Adipose tissue (tissue), 3 donors: ENCODE results near the gene RPS19BP1. TPM values are rescaled to one million over a fixed set of nuclear protein-coding genes. Genes with fewer than 3 reads are reported as not detected.
"Not testable (repeated sequence)": the region's sequence is repeated elsewhere in the genome, so short reads cannot be mapped to it uniquely, and the experiment has no call there.

Experiments used
- H3K27ac ChIP-seq: one replicate; pipeline ENCODE4 v1.5.1; 2013; ENCODE audit warnings: low read depth, low read length
- WGBS, 3 donors: extraction: QIAGEN DNeasy Blood & Tissue Kit; methylation state at CpG; one replicate each; pipeline ENCODE4 v1.1.7; 2013; 5-methylcytosine and 5-hydroxymethylcytosine counted together
- polyA plus RNA-seq, 3 donors: library from polyadenylated mRNA; stranded (reverse); fragments of 200-250 nt; gene quantifications; one replicate each; pipeline ENCODE4 v1.2.3, GENCODE V29; 2013
- donor health status: healthy with polysubstance abuse.
- donor health status: Bipolar disorder and iron deficiency.
- donor health status: healthy.

RPS19BP1 gene
- polyA plus RNA-seq, 3 donors: 123 to 166 (median 153) TPM

GRCh38 chr22:39520226-39521105 is 12.1 kb downstream of the RPS19BP1 start, which contains the start of gene ATF4:
Gene ATF4 (plus strand): TSS chr22:39520562. CDS start chr22:39521446, 884 bp downstream.
- peak within 1 kb of the TSS; percentile 98 for H3K27ac ChIP-seq
- 0% methylated on average over 76 to 86 of the region's 86 CpGs for WGBS, 3 donors

DNA sequence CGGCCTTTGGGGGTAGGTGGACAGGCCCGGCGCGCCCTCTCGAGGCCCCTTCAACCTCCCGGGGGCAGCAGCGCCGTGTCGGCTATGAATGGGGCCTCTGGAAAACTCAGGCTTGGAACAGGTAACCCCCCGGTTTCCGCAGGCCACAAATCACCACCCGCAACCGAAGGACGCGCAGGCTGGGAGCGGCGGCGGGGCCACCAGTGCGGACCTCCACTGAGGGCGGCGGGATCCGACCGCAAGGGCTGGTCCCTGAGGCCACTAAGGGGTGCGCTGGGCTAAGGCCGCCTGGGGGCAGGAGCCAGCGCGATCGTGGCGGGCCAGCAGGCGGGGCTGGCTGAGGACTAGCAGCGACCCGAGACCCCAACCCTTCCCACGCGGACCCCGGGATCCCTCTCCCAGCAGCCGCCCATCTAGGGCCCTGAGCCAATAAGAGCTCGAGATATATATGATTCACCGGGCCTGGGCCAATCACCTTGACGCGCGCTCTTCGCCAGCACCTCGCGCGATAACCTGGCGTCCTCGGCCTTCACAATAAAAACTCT is 12.8 kb downstream of the RPS19BP1 start:
- H3K27ac ChIP-seq: peak overlapping the region; percentile 98
- 0 to 1% (median 0%) methylated on average over 45 to 47 of the region's 47 CpGs for WGBS, 3 donors

DNA sequence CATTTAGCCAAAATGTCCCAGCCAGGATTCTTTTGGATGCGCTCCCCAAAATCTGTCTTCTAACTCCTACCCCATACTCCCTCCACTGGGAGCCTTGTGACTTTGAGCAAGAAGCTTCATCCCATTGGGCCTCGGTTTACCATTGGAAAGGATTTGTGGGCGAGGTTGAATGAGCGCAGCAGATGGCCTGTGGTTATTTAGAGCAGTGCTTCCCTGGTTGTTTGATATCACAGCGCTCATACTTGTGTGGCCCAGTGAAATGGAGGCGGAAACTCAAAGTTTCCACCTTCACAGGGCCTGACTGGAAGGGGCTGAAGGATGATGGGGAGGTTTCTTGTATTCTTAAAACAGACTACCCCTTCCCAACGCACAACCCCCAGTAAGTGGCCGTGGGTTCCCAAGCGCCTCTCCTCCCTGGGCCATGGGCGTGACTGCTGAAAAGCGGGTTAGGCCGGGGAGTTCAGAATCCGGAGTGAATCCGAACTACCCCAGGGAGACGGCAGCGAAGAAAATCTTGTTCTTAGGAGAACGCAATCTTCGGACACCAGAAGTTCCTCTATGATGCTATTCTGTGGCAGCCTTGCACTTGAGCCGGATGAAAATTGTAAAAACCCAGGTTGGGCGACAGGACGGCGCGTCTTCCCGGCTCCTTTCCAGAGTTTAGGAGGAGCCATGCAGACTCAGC is 13.4 kb downstream of the RPS19BP1 start:
- H3K27ac ChIP-seq: no peak overlapping the region
- WGBS, 3 donors: 9 to 10% (median 10%) methylated on average over 24 of the region's 24 CpGs

DNA sequence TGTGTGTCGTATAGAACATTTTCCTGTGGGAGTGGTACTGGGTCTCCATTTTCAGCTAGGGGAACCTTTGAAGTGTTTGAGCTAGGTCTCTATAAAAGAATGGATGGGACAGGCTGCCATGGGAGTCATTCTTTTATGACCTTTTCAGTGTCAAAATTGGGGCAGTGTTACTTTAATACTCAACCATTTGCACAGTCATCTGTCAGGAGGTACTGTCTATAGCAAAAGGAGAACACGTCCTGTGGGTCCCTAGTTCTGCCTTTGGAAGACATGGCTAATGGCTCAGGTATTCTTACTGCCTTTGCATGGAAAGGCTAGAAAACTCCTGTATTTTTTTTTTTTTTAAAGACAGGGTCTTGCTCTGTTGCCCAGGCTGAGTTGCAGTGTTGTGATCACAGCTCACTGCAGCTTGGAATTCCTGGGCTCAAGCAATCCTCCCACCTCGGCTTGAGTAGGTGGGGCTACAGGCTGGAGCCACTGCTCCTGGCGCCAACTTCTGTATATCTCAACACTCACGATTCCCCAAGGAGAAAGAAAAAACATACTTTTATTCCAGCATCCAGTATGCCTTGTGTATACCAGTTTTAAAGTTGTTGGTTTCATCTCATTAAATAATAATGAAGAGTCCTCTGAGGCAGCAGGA is 14.3 kb downstream of the RPS19BP1 start:
- H3K27ac ChIP-seq: no peak overlapping the region
- WGBS, 3 donors: 48 to 63% (median 54%) methylated on average over 5 of the region's 5 CpGs

- no peak overlapping the region for H3K27ac ChIP-seq
- 59 to 84% (median 74%) methylated on average over 3 of the region's 3 CpGs for WGBS, 3 donors
These were observed 15.1 kb downstream of the RPS19BP1 start for GRCh38 chr22:39517470-39517869.

DNA sequence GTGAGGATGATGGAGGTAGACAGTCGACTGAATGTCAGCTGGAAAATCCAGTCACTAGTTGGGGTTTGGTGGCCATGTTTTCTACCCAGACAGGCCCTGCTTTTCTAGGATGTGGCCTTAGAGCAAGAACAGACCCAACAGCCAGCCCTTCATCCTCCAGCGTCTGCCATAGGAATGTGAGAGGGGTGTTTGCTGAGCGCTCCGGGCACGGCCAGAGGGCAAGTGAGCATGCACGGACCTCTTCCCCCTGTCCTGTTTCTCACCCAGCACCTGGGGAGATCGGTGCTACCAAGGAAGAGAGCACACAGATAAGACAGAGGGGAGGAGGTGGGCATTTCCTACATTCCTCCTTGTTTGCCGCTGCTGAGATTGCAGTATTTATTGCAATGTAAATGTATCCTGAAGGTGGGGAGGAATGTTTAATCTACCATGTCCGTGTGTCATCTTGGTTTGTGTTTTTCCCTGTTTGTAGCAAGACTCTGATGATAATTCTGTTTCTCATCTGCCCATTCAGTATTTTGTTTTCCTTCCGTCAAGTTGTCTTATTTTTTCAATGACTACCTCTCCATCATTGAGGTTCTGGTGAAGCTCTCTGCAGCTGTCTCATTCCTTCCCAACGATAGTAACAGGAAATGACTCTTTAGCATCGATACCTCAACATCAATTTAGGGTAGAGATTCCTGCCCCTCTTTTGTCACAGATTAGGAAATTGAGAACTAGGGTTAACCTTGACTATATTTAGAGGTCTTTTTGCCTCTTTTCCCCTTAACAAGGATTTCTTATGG is 17.1 kb downstream of the RPS19BP1 start:
- H3K27ac ChIP-seq: no peak overlapping the region
- 85 to 88% (median 87%) methylated on average over 12 of the region's 12 CpGs for WGBS, 3 donors

DNA sequence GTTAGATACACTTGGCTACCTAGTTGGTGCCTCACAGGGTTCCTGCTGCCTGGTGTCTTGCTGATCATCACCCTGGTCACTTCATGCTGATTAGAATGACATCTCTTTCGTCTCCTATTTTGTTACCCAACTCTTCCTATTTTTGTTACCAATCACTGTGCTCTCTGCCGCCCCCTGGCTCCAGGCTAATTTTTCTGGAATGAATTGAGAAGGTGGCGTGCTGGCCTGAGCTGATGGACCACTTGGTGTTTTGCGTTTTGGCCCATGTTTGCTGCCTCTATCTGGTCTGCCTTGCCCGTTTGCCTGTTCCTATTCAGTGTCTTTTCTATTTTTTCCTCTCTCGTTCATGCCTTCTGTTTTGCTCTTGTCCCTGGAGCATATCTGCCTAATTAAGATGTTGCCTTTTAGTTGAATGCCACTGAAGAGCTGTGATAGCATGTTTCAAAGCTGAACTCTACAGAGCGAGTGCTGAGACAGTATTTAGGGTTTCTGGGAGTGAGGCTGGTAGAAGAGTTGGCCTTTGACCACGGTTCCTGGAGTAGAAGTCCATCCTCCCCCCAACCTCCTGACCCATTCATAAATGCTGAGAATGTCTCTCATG is 18.1 kb downstream of the RPS19BP1 start:
- H3K27ac ChIP-seq: no peak overlapping the region
- 38 to 41% (median 41%) methylated on average over 8 of the region's 8 CpGs for WGBS, 3 donors

DNA sequence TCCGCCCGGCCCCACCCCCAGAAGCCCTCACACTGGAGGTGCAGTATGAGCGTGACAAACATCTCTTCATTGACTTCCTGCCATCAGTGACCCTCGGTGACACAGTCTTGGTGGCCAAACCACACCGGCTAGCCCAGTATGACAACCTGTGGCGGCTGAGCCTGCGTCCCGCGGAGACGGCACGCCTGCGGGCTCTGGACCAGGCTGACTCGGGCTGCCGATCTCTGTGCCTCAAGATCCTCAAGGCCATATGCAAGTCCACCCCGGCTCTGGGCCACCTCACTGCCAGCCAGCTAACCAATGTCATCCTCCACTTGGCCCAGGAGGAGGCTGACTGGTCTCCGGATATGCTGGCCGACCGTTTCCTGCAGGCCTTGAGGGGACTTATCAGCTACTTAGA is 18.8 kb downstream of the RPS19BP1 start:
- 78 to 88% (median 80%) methylated on average over 18 of the region's 18 CpGs for WGBS, 3 donors
- H3K27ac ChIP-seq: no peak overlapping the region

- no peak overlapping the region for H3K27ac ChIP-seq
- WGBS, 3 donors: 85 to 93% (median 91%) methylated on average over 8 to 10 of the region's 10 CpGs
These were observed 20.5 kb downstream of the RPS19BP1 start for GRCh38 chr22:39512026-39512425.

DNA sequence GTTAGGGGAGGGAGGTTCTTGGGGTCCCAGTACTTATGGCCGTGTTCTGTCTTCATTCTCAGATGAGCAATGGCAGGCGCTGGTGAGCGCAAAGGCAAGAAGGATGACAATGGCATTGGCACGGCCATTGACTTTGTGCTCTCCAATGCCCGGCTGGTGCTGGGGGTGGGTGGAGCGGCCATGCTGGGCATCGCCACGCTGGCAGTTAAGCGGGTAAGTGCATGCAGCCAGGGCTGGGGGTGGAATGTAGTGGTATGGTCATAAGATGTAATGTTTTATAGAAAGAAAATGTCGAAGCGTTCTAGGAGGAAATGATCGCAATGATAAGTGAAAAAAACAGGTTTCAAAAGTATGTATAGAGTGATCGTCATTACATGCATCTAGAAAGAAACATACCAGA is 21.3 kb downstream of the RPS19BP1 start:
- no peak overlapping the region for H3K27ac ChIP-seq
- WGBS, 3 donors: 94 to 96% (median 95%) methylated on average over 13 of the region's 13 CpGs

DNA sequence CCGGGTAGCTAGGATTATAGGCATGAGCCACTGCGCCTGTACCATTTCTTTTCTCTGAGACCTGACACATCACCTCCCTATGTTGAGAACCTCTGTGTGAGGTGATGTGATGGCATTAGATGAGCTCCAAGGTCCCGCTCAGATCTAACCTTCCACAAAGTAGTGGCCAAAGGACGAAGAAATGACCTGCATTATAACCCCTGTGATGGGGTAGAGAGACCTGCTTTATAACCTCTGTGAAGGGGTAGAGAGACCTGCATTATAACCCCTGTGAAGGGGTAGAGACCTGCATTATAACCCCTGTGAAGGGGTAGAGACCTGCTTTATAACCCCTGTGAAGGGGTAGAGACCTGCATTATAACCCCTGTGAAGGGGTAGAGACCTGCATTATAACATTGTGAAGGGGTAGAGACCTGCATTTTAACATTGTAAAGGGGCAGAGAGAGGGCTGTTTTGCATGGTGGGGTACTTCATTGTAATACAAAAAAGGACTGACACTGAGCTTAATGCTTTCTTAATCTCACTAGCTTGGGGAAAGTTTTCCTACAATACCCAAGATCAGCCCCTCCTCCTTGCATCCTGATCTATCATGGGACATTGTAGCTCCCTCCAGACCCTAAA is 21.9 kb downstream of the RPS19BP1 start:
- no peak overlapping the region for H3K27ac ChIP-seq
- 90 to 95% (median 92%) methylated on average over 4 of the region's 4 CpGs for WGBS, 3 donors

DNA sequence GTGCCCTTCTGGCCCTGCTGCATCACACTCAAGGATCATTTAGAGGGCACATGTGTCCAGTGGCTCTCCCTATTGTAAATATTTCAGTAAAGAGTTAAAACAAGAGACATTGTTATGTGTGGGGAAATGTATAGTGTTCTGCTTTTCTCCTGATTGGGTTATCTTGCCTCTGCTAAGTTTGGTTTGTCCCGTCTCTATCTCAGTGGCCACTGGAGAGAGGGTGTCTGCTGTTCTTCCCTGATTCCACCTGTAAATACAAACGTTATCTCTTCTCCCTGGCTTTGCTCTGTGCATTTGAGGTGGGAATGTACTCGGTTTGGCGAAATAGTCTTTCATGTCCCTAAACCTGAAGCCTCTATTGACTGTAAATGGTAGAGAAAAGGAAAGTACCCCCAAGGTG is 24.2 kb downstream of the RPS19BP1 start:
- no peak overlapping the region for H3K27ac ChIP-seq
- WGBS, 3 donors: 58 to 78% (median 74%) methylated on average over 4 of the region's 4 CpGs

GRCh38 chr22:39507021-39507420 is 25.5 kb downstream of the RPS19BP1 start:
- 73 to 81% (median 80%) methylated on average over 10 of the region's 10 CpGs for WGBS, 3 donors
- H3K27ac ChIP-seq: not testable (repeated sequence)

DNA sequence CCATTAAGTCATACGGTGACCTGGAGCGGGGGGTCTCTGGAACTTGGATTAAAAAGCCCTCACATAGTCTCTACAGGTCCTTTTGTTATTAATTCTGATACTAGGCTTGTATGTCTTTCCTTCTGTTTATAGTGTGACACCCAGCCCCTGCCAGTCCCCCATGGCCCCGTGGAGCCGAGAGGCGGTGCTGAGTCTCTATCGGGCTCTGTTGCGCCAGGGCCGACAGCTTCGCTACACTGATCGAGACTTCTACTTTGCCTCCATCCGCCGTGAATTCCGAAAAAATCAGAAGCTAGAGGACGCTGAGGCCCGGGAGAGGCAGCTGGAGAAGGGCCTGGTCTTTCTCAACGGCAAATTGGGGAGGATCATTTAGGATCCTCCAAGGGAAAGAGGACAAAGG is 28.5 kb downstream of the RPS19BP1 start:
- 85 to 92% (median 89%) methylated on average over 16 of the region's 16 CpGs for WGBS, 3 donors

DNA sequence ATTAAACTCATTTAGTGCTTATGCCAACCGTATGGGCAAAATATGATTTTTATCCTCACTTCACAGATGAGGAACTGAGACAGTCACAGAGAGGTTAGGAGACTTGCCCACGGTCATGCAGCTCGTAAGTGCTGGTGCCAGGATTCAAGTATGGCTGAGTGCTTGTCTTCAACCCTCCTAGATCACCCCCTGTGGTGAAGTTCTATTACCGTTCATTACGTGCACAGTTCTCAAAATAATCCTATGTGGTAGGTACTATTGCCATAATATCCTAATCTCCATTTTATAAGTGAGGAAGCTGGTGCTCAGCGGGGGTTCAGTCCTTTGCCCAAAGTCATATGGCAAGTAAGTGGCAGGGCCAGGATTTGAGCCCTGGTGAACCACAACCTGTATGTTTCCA is 28.9 kb downstream of the RPS19BP1 start:
- H3K27ac ChIP-seq: no peak overlapping the region
- WGBS, 3 donors: 41 to 70% (median 67%) methylated on average over 6 of the region's 6 CpGs

More for the DNA sequence above, 28.5 kb downstream of the RPS19BP1 start:
- no peak overlapping the region for H3K27ac ChIP-seq

DNA sequence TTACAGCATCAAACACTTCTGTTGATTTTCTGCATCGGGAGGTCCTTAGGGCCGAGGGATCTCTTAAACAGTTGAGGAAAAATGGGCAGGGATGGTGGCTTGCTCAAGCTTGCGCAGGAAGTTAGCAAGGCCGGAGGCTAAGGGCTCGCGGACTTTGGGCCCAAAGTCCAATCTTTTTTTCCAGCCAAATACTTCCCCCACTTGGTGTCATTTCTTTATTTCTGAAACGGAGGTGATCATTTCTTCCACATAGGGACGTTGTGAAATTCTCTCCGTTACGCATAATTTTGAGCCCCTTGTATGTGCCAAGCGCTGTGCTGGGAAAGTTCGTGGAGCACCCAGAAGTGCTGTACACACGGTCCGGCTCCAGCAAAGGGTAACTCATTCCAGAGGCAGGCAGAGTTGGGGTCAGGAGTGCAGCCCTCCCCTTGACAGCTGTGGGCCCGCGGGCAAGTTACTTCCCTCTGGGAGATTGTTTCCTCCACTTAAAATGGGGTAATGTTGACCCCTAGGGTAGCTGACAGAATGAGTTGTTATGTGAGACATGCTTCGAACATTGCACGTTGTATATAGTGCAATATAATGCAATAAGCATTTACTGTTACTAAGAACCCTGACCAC is 29.6 kb downstream of the RPS19BP1 start:
- no peak overlapping the region for H3K27ac ChIP-seq
- WGBS, 3 donors: 5% methylated on average over 18 of the region's 18 CpGs
